ENCODE measurements around the gene ERICH2.

The ERICH2 gene

DNA sequence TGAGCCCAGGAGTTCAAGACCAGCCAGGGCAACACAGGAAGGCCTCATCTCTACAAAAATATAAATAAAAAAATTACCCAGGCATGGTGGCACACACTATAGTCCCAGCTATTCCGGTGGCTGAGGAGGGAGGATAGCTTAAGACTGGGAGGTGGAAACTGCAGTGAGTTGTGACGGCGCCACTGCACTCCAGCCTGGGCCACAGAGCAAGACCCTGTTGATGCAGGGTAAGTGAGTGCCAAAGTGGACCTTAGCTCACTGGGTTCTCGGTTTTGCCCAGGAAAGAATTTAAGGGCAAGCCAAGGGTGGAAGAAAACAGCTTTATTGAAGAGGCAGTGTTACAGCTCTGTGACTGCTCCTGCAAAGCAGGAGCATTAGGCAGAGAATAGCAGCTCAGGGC lies 6.9 kb upstream of the ERICH2 start:
- no peak for DNase-seq

DNA sequence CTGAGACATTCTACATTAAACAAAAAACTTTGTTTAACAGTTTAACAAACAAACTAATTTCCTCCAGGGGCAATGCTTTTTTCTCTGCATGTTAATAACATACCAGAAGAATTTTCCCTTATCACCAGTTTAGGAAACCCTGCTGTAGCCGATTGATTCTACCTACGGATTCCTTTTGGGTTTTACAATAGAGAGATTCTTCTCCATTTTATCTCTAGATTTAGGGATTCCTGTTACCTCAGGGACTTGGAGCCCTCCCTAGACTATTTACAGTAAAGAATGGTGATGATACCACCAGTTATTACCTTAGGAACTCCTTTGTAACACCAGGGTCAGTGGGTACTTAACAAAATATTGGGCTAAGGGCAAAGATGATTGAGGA lies 5.3 kb upstream of the ERICH2 start:
- DNase-seq, result no peak

DNA sequence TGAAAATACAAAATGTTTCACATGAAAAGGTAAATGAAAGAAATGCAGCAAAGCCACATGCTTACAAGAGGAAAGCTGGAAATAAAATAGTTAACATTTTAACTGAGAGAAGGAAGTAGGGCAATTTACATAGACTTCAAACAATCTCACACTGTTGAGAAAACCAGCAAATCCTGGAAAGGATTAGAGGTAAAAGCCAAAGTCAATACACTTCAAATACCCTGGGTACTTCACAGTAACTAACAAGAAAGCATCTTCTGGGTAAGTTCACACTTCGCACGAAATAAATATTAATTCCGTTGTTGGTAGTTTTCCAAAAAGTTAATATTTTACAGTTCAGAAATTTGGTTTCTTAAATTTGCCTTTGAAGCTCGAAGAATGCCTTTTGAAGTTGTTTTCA lies 3.5 kb upstream of the ERICH2 start:
- no peak for DNase-seq

DNA sequence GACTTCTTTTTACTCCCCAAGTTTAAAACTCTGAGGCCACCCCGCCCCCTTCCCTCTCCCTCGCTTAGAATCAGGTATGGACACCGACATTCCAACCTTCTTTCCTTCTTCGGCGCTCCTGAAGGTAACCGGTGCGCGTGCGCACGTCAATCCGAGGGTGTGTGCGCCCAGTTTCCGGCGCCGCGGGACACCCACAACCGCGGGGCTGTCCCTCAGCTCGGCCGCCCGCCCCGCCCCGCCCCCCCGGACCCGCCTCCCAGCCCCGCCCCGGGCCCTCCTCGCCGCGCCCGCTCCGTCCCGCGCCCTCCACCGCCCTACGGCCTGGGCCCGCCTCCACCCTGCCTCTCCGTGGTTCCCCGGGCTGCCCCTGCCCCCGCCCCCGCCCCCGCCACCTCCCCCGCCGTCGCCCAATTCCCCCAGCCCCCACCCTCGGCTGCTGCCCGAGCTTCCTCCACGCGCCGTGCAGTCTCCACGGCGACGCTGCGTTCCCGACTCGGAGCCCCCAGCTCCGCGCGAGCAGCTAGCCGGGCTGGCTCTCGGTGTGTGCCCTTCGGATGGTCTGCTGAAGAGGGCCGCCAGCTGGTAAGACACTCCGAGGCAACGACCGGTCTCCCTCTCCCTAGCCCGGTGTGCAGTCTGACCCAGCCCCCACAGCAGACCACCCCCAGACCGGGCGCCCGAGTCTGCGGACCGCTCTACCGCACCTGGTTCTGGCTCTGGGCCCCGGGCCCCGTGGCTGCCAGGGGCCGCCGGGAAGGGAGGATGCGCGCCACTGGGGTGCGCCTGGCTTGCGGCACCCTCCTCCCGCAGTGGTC lies 635 bp downstream of the ERICH2 start:
- DNase-seq, result peak; percentile 52

DNA sequence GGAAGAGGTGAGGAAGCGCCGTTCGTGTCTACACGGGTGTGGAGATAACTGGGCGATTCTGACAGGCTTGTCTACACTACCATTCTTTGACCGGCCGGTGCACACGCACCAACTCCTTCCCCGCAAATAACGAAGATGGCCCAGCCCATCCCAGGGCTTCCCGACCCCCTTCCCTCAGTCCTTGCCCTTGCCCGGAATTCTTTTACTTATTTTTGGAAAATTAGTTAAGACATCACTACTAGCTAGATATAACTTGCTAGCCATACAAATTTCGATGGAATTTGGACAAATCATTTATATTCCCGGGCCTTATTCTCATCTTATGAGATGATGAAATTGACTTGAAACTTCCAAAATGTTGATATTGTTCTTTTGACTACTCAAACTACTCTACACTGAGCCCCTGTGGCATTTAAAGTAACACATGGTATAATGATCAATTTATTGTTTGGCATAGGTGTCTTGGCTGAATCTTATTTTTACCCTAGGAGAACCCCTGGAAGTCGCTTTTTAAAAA lies 1.3 kb downstream of the ERICH2 start:
- DNase-seq, result no peak

DNA sequence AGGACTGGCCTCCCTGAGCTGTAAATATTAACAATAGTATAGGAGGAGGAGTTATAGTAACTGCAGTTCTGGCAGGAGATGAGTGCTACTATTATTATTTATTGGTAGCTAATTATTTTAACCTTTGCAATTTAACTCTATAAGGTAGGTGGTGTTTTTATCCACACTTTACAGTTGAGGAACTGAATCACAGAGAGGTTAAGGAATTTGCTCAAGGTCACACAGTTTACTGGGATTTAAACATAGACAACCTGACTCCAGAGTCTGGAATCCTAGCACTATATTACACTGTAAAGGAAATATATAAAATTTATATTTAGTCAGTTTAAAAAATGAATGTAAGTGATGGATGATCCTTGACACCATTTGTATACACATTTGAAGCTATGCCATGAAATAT lies 2.1 kb downstream of the ERICH2 start:
- no peak for DNase-seq

DNA sequence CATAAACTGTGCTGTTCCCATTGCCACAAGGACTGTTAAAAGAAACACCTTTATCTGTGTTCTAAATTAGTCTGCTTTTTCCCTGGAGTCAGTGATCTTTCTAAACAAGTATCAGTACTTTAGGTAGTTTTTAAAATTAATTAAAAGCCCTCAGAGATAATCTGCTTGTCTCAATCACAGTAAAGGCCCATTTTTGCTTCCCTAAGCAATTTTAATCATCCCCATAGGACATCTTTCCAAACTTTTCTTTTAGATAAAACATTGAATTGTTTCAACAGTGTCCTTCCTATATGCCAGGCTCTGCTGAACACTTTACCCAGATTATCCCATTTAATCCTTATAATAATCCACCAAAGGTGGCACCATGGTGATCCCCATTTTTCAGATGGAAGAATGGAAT lies 3.9 kb downstream of the ERICH2 start:
- no peak for DNase-seq

DNA sequence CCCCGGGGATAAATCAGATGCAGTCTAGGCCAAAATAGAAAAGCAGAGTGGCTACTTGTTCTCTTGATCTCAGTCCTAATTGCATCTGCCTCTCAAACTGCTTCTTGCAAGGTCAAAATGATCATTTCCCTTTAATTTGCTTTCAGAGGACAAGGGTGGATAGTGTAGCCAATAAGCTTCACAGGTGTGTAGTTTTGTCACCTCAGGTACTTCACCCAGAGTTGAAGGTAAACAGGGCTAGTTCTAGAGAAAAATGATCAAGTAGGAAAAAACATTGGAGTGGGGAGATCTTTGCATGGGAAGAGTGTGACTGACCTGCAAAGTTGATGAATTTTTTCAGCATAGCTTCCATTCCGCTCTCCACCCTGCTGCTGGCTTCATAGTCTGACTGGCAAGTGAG lies 8.7 kb downstream of the ERICH2 start:
- no peak for DNase-seq

DNA sequence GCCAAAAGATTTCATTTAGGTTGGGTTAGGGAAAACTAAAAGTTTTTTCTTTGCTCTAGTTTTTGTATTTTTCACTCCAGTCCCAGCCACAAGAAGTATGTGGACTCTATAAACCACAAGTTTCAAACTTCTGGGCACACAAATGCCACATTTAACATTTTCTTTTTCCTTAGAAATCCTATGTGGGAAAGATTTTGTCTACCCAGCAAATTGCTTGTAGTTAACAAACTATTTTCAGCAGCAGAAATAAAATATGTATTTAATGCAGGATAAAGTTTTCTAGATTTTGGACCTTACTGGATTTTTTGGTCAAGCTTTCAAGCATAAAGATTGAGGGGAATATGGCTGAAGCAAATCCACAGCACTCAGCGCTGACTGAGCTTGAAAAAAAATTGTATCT lies 9.1 kb downstream of the ERICH2 start:
- no peak for DNase-seq

DNA sequence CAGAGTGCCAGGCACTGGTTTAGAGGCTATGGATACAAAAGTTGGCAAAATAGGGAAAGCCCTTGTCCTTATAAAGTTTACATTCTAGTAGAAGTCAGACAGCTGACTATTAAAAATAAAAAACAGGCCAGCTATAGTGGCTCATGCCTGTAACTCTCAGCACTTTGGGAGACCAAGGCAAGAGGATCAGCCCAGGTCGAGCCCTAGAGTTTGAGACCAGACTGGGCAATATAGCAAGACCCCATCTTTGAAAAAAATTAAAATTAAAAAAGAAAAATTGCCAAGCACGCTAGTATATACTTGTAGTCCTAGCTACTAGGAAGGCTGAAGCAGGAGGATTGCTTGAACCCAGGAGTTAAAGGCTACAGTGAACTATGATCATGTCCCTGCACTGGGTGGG lies 12.5 kb downstream of the ERICH2 start:
- DNase-seq, result no peak

DNA sequence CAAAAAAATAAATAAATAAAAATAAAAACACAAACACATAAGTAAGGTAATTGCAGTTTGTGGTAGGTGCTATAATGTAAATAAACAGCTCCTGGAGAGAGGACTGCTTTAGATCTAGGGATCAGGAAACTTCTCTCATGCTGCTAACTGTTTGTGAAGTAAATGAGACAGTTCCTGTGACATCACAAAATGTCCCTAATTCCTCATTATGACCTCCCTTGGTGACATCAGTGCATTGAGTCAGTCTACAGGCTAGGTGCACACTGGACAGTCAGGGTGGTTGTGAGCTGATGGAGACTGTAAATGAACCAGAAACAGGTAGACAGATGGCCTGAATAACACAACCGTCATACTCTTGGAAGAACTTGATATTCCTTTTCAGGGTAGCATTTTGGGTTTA lies 13.4 kb downstream of the ERICH2 start:
- DNase-seq, result no peak

DNA sequence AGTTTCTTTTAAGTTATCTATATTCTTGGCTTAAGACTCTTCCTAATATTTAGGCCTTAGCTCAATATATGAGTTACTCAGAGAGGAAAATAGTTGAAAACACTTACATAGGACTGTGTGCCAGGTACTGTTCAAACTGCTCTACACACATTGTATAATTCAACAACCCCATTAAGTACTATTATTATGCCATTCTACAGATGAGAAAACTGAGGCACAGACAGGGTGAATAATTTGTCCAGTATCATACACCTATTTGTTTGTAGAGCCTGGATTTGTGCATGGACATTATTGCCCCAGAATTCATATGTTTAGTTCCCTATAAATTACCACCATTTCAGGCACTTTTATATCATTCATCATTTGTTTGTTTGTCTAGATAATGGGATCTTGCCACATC lies 28.8 kb downstream of the ERICH2 start:
- no peak for DNase-seq

DNA sequence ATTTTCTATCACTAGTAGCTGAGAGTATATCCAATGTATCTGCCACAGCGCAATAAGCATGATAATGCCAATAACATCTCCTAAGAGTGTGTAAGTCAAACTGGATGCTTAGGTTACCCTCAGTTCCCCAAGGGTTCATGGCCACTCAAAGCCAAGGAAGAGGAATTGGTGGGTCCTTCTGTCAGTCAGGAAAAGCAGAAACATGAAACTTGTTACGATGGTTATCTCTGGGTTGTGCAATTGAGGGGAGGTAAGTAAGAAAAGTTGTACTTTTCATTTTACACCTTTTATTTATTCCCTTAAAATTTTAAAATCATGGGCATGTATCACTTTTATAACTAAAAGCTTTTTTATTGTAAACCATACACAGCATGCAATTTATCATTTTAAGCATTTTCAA lies 36.4 kb downstream of the ERICH2 start:
- DNase-seq, result no peak

DNA sequence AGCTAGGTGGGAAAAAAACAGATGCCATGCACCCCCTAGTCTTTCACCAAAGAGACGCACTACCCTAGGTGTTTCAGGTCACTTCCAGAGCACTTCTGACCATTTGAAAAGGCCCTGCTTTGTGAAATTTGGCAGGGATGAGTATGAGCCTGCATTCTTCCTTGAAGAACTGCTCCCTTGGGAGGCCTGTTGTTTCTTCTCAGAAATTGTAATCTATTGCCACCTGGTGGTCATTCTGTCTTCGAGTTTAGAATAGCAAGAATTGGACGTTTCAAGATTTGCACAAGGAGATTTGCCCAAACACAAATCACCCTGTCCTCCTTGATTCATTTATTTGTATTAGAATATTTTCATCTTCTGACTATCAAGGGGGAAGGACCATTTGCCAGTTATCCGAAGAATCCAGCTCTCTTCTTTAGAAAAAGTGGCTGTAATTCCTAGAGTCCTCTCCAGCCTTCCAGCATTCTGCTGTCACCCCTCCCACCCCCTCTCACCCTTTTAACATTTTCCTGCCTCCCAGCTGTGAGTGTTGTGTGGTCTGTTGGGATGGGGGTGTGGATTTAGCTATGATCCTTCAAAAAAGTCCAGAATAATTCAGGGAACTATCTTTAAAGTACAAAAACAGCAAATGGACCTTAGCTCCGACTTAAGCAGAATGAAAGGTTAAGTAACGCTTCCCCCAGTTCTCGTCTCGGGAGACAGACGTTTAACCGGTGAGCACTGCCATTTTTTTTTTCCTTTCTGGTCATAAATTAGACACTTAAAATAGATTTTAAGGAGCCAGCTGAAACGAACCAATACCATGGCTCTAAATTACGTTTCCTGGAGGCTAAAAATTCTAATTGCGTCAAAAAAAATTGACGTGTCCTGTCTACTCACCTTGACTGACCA lies 42.8 kb downstream of the ERICH2 start:
- no peak for DNase-seq

DNA sequence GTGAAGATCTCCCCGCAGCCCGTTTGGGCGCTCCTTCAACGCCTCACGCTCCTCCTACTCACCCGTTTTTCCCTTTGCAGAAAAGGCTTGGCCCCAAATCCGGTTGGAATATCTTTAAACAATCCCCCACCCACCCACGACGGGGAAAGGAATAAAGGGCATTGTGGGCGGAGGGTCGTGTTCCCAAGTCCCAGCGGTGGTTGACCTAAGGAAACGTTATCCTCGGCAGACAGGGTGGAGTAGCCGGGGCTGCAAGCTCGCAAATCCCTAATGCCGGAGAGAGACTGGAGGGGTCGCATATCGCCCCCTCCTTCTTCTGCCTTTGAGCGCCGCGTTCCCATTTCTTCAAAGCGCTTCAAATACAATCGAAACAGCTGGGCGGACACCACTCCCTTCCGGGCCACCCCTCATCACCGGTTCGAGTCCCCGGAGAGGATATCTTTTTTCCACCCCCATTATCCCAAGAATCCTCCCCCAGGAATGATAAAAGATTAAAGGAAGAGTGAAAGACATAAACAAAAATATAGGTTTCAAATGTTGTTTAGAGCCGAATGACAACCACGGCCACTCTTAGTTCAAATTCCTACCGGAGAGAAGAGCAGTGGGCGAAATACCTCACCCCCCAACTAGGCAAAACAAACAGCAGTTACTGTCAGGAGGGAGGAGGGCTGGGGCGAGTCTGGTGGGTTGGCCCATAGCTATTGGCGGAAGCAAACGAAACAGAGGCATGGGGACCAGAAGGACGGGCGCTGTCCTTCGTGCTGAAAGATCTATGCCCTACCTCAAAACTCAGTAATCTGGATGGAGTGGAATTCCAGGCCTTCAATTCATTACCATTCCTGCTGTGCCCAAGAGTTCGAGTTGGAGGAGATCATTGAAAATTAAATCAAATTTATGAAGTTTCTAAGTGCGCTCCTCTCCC lies 43.7 kb downstream of the ERICH2 start:
- DNase-seq, result no peak

DNA sequence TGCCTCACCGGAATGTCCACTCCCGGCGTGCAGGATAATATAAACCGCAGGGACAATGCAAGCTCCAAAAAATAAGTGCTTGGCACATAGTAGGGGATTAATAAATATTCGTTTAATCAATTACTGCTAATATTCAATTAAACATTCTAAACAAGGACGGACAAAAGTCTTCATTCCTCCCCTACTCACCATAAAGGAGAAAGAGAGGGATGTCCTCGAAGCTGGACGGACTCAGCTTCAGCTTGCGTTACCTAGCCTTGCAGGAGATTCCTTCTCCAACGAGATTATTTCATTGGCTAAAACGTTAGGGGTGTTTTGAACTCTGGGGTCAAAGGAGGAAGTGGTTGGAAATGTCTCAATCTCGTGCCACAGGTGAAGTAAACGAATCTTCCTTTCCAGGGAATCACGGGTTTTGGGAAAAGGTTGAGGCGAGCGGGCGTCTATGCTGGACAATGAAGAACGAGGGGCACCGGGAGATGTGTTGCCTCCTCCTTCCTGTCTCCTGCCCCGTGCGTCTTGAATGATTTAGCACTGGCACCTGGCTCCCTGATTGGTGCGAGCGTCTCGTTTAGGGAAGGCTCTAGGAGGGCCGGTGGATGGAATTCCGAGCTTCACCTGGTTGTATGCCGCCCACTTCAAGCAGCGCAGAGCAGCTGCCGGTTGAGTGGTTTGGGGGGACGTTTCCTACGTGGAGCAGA lies 44.5 kb downstream of the ERICH2 start:
- no peak for DNase-seq

DNA sequence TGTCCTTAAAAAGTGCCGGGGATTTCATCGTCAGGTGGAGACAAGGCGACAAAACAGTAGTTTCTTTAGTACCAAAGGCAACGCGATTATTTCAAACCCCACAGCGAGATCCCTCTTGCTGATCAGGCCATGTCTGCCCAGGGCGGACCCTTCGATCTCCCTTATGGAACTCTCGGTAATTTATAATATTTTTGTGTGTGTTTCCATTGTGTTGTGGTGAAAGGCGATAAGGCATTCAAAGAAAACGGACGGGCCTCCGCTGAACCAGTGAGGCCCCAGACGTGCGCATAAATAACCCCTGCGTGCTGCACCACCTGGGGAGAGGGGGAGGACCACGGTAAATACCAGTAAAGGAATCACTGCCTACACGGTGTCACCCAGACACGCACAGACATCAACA lies 45.1 kb downstream of the ERICH2 start:
- no peak for DNase-seq

DNA sequence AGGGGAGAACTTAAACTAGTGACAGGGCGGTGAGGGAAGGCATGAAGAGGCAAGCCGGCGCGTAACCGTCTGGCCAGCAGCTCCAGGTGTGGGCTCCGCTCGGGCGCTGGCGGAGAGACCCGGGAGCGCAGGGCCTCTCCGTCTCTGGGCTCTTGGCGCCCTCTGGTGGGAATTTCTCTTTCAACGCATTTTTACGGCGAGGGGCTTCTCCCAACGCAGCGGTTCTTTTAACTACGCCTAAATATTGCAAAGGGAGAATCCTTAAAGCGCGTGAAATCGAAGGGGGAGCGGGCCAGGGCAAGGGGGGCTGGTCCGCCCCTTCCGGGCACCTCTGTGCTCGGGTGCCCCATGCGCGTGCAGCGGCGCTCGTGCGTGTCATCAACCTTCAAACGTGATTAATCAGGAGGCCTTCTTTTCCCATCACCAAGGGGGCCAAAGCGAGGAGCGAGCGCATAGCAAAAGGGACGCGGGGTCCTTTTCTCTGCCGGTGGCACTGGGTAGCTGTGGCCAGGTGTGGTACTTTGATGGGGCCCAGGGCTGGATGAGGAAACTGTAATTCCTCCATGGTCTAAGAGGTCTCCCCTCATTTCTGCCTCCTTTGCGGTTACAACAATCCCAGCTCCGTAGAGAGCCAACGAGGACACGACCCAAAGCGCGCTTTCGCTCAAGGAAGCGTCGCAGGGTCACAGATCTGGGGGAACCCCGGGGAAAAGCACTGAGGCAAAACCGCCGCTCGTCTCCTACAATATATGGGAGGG lies 45.7 kb downstream of the ERICH2 start:
- DNase-seq, result peak; percentile 54

DNA sequence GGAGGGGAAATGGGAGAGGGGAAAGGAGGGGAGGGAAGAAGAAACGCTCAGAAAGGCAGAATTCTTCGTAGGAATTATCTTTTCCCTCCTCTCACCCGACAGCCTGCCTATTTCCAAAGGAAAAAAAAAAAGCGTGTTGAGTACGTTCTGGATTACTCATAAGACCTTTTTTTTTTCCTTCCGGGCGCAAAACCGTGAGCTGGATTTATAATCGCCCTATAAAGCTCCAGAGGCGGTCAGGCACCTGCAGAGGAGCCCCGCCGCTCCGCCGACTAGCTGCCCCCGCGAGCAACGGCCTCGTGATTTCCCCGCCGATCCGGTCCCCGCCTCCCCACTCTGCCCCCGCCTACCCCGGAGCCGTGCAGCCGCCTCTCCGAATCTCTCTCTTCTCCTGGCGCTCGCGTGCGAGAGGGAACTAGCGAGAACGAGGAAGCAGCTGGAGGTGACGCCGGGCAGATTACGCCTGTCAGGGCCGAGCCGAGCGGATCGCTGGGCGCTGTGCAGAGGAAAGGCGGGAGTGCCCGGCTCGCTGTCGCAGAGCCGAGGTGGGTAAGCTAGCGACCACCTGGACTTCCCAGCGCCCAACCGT lies 46.4 kb downstream of the ERICH2 start, which contains the start of gene GAD1:
TSS of gene GAD1 (plus strand) at position 384 of the 589 bp plus-strand sequence. CDS start 1,705 bp downstream, outside the sequence.
- DNase-seq, result peak; percentile 32

DNA sequence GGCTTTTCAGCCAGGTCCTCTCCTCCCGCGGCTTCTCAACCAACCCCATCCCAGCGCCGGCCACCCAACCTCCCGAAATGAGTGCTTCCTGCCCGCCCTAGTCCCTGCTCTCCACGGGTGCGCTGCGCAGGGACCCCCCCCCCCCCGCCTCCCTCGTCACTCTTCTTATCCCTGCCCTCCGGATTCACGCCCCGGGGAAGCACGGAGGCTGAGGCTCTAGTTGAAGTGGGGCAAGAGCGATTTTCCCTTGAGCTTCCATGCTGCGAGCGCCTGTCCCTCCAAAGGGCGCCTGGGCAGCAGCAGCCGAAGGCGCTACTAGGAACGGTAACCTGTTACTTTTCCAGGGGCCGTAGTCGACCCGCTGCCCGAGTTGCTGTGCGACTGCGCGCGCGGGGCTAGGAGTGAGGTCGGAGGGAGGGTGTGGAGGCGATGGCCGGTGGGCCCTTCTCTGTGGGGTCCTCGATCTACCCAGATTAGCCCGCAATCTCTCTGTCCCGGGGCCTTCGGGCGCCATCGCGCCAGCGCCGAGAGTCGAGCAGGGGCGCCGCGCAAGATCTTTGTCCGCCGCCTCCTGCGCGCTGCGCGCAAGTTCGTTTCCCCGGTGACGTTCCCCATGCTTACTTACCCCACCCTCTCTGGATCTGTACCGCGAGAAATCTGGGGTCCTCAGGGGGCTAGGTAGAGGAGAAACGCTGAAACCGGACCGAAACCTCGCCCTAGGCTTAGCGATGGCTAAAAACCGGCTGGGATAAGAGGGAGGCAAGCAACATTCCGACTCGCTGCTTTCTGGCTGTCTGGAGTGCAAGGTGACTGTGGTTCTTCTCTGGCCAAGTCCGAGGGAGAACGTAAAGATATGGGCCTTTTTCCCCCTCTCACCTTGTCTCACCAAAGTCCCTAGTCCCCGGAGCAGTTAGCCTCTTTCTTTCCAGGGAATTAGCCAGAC lies 47.2 kb downstream of the ERICH2 start:
- no peak for DNase-seq

Data from activated gamma-delta T cell treated with Interleukin-2 at 50 U/mL for 16 hours (primary cell).